Epidermal melanocyte (primary cell): ENCODE results near the gene CDK16.
"Not testable (repeated sequence)": the region's sequence is repeated elsewhere in the genome, so short reads cannot be mapped to it uniquely, and the experiment has no call there.

ENCODE experiments used
- DNase-seq: peaks from one replicate; pipeline ENCODE4 v3.0.0; 2011; ENCODE audit warnings: low spot score; ENCODE audit not compliant: insufficient read length

Gene CDK16

GRCh38 chrX:47247206-47247998, 28.9 kb downstream of the CDK16 start:
- no peak for DNase-seq

GRCh38 chrX:47247999-47248320, 29.5 kb downstream of the CDK16 start:
- DNase-seq = no peak

- no peak for DNase-seq
Measured at GRCh38 chrX:47248576-47248975, 30.1 kb downstream of the CDK16 start.

GRCh38 chrX:47250017-47250347, 31.5 kb downstream of the CDK16 start:
- DNase-seq = no peak

- DNase-seq = not testable (repeated sequence)
Measured at GRCh38 chrX:47257620-47258019, 39.1 kb downstream of the CDK16 start.

- DNase-seq = no peak
Measured at GRCh38 chrX:47264483-47265173, 46.1 kb downstream of the CDK16 start.

- DNase-seq = no peak
Measured at GRCh38 chrX:47266643-47267042, 48.2 kb downstream of the CDK16 start.

GRCh38 chrX:47272013-47272408, 53.5 kb downstream of the CDK16 start:
- no peak for DNase-seq

GRCh38 chrX:47273011-47273730, 54.7 kb downstream of the CDK16 start:
- no peak for DNase-seq

GRCh38 chrX:47278691-47279090, 60.2 kb downstream of the CDK16 start:
- DNase-seq = no peak
